GM04503 (cell line): ENCODE results near the gene RARRES2.
"Not testable (repeated sequence)": the region's sequence is repeated elsewhere in the genome, so short reads cannot be mapped to it uniquely, and the experiment has no call there.

Source experiments
- DNase-seq: peaks from one replicate; pipeline ENCODE4 v3.0.0-alpha.2; 2012; ENCODE audit warnings: low read depth

Gene RARRES2

DNA sequence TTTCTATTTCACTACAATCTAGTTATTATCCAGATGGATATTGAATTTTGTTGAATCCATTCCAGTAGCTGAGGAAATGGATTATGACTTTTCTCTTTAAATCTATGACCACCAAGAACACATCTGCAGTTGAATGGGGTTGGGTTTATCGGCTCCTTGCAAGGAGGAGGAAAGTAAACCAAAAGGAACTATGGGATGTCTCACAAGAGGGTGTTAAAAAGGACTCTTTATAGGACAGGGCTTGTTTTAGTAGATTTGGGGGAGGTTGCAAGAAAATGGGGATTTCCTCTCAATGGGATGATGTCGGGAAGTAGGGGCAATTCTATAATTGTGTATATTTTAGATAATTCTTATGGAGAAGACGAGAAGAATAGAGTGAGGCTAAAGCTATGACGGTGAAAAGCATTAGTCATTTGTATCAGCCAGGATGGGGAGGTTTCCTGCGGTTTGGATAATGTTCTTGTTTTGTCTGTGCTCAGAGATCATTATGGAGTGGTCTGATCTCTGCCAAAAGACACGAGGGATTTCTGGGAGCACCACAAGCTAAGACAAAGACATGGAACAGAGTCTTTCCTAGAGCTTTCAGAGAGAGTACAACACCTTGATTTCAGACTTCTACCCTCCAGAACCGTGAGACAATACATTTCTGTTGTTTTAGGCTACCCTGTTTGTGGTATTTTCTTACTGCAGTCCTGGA, 23.5 kb downstream of the RARRES2 start:
- DNase-seq, result peak; percentile 48

DNA sequence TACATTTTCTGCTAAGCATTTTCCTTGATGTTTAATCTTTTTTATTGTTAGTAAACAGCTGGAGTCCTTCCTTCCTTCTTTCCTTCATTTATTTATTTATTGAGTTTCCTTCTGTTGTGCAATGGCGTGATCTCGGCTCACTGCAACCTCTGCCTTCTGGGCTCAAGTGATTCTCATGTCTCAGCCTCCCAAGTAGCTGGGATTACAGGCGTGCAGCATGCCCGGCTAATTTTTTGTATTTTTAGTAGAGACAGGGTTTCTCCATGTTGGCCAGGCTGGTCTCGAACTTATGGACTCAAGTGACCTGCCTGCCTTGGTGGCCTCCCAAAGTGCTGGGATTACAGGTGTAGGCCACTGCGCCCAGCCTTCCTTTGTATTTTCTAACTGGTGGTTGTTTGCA, 24.4 kb downstream of the RARRES2 start:
- not testable (repeated sequence) for DNase-seq

DNA sequence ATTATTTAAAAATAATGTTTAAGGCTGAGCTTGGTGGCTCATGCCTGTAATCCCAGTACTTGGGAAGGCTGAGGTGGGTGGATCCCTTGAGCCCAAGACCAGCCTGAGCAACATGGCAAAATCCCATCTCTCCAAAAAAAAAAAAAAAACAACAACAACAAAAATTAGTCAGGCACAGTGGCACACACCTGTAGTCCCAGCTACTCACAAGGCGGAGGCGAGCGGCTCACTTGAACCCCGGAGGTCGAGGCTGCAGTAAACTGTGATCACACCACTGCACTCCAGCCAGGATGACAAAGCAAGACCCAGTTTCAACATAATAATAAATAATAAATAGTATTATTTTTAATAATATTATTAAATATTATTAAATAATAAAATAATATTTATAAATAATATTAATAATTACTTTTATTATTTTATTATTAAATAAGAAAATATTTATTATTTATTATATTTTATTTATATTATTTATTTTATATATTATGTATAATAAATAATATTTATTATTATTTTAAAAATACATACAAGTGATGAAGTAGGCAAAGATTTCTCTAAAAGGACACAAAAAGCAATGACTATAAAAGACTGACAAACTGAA, 26.7 kb downstream of the RARRES2 start:
- DNase-seq, result no peak

DNA sequence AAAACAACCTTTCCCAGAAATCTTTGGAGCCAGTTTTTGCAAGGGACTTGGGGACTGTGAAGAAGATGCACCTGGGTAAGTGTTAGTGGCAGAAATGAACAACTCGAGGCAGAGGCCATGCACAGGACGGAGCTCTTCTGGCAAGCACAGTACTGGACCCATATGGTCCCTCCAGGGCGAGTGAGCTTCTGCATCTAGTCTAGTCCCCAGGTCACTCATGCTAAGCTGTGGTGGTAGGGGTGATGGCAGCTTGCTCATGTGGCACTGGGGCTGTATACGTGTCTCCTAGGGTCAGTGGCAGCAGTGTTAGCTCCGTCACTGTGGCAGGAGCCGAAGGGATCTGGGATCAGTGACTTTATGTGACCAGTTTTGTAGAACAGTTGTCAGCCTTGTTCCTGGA, 27.6 kb downstream of the RARRES2 start:
- no peak for DNase-seq

DNA sequence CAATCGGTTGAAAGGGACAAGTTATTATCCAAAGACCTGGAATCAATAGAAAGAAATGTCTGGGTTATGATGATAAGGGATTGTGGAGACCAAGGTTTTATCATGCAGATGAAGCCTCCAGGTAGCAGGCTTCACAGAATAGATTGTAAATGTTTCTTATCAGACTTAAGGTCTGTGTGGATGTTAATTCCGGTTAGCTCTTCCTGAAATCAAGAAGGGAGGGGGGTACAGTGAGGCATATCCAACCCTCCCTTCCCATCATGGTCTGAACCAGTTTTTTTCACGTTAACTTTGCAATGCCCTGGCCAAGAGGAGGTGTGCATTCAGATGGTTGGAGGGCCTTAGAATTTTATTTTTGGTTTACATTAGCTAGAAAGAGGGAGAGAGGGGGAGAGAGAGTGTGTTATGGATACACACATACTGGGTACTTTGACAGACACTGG, 28.0 kb downstream of the RARRES2 start:
- no peak for DNase-seq

DNA sequence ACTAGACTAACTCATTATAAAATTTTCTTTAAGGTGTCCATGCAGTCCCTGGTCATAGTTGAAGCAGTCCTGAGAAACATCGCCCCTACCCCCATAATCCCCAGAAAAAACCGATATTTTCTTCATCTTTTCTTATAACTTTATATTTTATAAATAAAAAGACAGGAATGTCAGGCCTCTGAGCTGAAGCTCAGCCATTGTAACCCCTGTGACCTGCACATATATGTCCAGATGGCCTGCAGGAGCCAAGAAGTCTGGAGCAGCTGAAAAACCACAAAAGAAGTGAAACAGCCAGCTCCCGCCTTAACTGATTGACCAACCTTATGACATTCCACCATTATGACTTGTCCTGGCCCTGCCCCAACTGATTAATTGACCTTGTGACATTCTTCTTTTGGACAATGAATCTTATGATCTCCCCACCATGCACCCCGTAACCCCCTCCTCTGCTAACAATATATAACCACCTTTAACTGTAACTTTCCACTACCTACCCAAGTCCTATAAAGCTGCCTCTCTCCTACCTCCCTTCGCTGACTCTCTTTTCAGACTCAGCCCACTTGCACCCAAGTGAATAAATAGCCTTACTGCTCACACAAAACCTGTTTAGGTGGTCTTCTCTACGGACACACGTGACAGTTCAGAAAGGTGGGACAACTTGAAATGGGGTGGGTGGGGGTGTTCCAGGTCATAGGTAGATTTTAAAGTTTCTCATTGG, 28.6 kb downstream of the RARRES2 start:
- not testable (repeated sequence) for DNase-seq

DNA sequence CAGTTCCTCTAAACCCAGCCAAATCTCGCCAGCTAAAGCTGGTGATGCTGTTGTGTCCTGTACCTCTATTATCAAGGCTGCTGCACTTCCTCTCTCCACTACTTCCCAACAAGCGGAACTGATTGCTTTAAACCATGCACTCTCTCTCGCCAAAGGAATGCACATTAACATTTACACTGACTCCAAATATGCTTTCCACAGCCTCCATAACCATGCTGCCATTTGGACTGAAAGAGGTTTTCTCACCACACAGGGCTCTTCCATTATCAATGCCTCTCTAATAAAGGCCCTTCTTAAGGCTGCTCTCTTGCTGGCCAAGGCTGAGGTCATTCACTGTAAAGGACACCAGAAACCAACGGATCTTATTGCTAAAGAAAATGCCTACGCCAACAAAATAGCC, 29.7 kb downstream of the RARRES2 start:
- no peak for DNase-seq

DNA sequence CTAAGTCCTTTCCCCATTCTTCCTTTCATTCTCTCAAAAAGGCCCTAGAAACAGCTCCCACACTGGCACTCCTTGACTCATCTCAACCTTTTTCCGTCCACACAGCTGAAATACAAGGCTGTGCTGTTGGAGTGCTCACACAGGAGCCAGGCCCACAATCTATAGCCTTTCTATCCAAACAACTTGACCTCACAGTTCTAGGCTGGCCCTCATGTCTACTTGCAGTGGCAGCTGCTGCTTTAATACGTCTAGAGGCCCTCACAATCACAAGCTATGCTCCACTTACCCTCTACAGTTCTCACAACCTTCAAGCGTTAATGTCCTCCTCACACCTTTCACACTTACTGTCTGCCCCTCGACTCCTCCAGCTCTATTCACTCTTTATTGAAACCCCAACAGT, 30.3 kb downstream of the RARRES2 start:
- no peak for DNase-seq

DNA sequence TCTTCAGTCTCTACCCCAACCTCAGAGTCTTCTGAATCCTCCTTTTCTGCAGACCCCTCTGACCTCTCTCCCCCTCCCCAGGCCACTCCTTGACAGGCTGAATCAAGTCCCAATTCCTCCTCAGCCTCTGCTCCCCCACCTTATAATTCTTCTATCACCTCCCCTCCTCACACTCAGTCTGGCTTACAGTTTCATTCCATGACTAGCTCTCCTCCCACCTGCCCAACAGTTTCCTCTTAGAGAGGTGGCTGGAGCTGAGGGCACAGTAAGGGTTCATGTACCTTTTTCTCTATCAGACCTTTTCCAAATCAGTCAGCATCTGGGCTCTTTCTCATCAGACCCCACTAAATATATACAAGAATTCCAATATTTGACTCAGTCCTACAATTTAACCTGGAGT, 32.9 kb downstream of the RARRES2 start:
- no peak for DNase-seq

DNA sequence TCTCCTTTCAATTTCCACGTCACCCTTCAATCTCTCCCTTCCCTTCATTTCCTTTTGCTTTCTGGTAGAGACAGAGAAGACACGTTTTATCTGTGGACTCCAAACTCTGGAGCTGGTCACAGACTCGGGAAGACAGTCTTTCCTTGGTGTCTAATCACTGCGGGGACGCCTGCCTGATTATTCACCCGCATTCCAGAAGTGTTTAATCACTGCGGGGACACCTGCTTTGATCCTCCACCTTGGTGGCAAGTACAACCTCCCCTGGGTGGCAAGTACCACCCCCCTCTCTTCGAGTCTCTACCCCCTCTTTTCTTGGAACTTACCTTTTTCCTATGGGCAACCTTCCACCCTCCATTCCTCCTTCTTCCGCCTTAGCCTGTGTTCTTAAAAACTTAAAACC, 33.5 kb downstream of the RARRES2 start:
- no peak for DNase-seq

DNA sequence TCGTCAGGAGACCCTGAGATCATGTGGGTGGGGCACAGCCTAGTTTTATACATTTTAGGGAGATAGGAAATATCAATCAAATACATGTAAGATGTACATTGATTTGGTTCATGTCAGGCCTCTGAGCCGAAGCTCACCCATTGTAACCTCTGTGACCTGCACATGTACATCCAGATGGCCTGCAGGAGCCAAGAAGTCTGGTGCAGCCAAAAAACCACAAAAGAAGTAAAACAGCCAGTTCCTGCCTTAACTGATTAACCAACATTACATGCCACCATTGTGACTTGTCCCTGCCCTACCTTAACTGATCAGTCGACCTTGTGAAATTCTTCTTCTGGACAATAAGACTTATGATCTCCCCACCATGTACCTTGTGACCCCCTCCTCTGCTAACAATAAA, 34.3 kb downstream of the RARRES2 start:
- no peak for DNase-seq

DNA sequence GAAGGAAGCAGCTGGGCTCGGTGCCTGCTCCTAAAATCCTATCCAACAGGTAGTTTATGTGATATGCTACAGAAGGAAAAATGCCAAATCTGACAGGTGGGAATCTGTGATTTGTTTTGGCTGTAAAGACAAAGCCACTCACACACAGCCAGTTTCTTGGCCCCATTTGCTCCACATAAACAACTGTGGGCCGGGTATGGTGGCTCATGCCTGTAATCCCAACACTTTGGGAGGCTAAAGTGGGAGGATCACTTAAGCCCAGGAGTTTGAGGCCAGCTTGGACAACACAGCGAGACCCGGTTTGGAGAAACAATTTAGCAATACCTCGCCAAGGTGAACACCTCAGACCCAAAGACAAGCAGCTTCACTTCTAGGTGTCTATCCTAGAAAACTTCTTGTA, 35.1 kb downstream of the RARRES2 start:
- DNase-seq, result not testable (repeated sequence)

DNA sequence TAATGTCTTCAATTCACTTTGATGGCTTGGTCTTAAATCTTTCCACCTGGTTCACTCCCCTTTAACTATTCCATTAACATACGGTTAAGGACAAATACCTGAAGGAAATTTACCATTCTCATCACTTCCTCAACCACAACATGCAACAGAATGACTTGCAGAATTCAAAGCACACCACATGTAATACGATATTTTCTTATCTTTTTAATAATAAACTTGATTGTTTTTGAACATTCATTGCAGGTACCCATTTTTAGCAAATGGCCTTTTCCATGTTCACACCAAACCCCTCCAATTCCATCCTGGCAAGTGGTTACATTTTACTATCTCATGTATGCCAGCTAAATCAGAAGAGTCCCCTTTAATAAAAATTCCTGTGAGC, 35.5 kb downstream of the RARRES2 start:
- DNase-seq, result not testable (repeated sequence)

DNA sequence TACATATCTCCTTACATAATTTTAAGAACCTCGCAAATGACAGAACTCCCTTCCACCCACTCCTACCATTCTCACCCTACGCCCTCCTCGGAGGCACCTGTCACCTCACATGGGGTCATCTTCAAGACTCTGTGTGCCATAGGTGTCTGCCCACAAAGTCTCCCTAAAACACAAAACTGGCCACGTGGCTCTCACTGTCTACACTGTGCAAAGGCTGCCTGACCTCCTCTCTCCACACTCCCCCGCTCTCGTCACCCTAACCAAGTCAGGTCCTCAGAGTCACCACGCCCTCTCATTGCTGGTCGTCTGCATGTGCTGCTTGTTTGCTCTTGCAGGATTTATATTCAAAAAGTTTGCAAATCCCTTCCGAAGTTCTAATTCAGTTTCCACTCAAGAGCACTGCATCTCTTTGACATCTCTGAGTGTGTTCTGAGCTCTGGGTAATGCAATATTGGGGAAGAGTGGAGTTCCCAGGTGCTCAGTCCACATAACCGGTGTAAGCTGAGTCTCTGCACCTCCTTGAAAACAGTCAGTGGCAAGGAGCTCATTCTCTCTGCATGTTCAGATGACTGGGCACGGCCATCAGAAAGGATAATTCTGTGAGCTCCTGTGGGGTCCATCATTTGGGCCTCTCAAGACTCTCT, 36.0 kb downstream of the RARRES2 start:
- not testable (repeated sequence) for DNase-seq

DNA sequence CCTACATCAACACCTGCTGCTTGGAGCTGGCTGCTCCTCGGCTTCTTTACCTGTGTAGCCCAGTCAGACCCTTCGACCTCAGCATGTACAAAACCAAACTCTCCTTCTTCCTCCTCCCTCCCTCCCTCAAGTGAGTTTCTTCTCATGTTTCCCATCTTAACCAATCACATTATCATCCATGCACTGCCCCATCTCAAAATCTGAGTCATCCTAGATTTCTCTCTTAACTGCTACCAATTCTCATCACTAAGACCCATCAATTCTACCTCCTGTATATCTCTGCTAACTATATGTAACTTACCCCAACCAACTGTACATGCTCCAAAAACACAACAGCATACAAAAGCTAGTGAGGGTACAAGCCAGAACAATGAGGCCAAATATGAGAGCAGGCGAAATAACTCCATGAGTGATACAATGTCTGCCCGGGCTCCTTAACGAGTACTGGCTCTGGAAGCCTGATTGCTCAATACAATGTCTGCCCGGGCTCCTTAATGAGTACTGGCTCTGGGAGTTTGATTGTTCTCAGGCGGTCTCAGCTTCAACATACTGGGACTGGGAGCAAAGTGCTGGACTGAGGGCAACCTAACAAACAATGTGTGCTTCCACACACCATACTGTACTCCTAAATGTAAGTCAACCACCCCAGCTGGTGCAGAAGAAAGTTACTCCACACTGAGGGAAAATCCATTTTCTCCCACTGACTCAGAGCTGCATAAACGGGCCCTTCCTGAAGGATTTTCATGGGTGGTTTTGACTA, 36.8 kb downstream of the RARRES2 start:
- DNase-seq, result not testable (repeated sequence)

DNA sequence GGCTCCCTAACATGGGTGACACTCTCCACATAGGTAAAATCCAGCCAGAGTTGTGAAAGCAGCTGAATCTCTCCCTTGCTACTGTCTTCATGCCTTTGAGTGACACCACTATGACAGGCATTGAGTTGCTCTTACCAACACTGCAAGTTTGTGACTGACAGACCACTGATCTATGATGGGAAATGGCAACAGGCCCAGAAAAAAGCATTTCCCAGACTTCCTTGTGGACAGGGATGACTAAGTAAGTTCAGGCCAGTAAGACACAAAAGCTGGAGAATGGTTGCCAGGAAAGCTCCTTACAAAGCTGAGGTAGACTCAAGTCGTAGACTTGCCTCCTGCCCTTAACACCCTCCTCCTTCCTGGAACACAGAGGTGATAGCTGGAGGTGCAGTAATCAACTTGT, 38.5 kb downstream of the RARRES2 start:
- not testable (repeated sequence) for DNase-seq

DNA sequence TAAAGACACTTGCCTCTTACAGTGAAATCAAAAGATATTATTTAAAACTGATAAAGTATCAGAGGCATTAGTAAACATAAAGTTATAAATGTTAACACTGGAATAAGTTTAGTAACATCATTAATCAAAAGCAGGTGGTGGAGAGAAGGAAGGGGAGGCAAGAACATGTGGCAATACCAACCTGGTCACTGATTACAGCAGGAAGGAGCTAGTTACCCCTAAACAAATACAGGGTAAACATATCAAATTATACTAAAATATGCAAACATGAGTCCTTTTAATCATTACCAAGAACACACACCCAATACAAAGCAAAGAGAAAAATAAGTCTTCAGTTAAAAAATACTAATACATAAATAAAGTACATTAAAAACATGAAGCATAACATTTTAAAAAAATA, 43.5 kb downstream of the RARRES2 start:
- not testable (repeated sequence) for DNase-seq

DNA sequence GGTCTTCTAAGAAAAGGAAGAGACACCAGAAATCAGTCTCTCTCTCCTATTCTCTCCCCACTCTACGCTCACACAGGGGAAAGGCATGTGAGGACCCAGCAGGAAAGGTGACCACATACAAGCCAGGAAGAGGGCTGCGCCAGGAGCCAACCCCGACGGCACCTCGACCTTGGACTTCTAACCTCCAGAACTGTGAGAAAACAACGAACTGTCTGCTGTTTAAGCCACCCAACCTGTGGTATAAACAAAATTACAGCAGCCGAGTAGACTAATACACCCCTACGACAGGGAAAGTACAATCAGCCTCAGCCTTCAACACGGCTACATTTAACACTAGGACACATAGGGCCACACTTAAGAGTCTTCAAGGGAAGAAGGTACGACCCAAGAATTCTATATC, 44.6 kb downstream of the RARRES2 start:
- not testable (repeated sequence) for DNase-seq

DNA sequence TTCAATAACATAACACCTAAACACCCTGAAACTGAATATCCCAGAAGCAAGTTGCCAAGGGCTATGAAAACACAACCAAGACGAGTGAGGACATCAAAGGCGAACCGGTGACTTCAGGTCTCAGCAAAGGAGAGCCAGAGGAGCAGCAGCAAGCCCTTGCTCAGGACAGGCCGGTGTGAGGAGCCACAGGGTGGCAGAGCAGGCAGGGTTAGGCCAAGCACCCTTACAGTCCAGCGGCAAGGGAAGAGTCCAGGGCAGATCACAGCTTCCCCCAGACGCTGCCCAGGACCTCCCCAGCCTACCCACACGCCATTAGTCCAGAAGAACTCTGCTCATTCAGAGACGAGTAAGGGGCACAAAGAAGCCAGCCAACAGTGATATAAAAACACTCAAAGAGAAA, 45.8 kb downstream of the RARRES2 start:
- not testable (repeated sequence) for DNase-seq

DNA sequence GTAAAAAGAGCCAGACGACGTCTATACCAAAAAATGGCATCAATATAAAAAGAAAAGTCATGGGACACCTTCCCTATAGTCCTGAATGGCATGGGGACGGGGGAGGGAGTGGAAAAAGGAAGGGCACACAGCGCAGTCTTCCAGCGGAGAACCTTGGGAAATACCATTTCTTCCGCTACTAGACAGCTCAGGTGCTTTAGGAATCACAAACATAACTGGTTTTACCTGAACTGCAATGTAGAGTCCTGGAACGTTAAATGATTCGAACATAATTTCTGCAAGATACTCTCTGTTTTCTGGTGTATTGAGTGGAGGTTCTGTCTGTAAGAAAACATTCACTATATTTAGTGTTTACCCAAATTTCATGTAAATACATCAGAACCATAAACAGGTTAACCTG, 46.4 kb downstream of the RARRES2 start:
- not testable (repeated sequence) for DNase-seq

DNA sequence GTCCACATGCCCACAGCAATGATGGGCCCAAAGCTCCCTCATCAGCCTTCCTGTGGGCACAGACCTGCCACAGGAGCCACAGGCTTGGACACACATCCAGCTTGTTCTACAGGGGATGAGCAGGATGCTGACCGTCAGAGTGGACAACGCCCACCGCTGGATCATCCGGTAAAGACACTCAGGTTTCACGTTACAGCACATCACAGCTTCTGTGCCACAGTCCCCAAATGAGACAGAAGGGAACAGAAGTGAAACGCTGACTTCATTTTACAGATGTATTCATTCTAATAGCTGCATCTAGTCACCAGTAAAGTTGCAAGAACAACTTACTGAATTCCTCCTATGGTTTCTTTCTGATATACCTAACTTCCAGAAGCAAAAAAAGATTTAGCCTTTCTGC, 51.1 kb downstream of the RARRES2 start:
- DNase-seq, result not testable (repeated sequence)

DNA sequence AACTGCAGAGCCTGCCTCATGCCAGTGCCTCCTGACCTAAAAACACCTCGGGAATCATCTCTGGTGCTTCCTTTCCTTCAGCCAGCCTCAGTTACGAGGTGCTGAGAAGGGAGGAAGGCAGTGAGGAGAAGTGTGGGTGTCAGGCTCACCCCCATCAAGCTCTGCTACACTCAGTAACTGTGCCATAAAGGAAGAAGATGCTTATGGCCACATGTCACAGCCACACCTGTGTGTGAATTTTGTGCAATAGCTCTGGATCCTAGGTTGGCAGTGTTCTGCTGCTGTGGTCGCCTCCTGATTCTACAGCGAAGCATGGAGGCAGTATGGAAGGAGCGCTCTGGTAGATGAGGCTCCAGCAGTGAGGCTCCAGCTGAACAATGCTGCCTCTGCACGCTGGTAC, 52.6 kb downstream of the RARRES2 start:
- not testable (repeated sequence) for DNase-seq
